Measurements from ENCODE around the gene DNASE1L3.

The DNASE1L3 gene

GRCh38 chr3:58164199-58164879, 46.4 kb downstream of the DNASE1L3 start:
- H3K4me3 ChIP-seq (ENCODE audit: low read depth, low read length) = no peak overlapping the region

GRCh38 chr3:58163234-58163633, 47.5 kb downstream of the DNASE1L3 start:
- H3K4me3 ChIP-seq (ENCODE audit: low read depth, low read length) = no peak overlapping the region

DNA sequence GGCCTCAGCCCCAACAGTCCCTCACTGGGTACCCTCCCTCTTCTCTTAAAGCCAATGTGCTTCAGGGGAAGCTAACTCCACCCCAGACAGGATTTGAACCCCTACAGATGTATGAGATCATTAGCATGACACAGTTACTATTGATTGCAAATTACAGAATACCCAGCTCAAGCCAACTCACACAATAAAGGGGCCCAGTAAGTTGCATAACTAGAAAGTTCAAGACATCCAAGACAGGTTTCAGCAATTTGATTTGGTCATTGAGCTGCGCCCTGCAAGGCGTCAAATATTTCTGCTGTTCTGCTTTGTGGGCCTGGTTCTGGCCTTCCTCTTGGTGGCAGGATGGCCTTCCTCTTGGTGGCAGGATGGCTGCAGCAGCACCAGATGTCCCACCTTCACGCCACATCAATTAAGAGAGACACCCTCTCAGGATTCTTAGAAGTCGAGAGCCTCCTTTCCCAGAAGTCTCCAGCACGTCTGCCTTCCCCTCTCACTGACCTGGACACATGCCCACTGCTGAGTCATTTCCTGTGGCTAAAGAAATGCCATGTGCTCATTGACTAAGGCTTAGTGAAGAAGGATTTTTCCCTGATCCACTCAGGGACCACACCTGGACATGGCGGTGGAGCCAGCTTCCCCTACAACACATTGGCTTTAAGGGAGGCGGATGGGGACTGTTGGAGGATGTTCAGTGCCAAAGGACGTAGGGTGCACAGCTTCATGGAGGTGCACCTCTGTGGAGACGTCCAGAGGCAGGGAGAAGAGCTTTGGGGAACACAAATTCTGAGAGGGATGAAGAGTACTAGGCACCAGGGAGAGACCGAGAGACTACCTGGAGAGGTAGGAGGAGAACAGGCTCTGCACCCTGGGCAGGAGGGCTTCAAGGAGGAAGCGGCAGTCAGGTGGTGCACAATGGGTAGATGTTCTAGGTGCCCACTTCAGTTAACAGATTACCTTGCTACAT, 49.1 kb downstream of the DNASE1L3 start:
- no peak overlapping the region for H3K4me3 ChIP-seq (ENCODE audit: low read depth, low read length)

- no peak overlapping the region for H3K4me3 ChIP-seq (ENCODE audit: low read depth, low read length)
These were observed 50.4 kb downstream of the DNASE1L3 start for GRCh38 chr3:58160399-58160798.

DNA sequence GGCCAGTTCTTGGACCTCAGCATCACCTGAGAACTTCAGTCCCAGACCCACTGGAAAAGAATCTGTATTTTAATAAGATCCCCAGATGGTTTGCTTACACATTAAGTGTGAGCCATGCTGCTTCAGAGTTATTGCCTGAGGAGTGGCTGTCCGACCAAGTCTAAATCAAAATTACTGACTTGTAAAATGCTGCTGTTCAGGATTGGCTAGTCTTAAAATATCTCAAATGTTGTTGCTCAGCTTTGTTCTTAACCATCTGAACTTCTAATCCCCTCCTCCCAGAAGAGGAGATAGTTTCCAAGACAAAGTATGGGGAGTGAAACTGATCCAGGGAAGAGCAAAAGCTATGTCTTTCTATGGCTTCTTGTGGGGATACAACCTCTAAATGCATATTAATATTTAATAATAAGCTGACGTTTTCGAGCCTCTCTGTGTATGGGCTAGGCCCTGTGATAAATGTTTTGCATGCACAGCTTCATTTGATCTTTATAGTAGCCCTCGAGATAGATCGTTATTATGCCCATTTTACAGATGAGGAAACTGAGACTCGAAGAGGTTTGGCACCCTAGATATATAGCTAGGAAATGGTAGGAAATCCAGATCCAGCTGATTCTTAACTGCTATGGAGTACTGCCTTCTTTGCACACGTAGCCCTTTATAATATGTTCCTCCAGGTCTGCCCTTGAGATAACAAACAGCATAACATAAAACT, 52.2 kb downstream of the DNASE1L3 start:
- no peak overlapping the region for H3K4me3 ChIP-seq (ENCODE audit: low read depth, low read length)

DNA sequence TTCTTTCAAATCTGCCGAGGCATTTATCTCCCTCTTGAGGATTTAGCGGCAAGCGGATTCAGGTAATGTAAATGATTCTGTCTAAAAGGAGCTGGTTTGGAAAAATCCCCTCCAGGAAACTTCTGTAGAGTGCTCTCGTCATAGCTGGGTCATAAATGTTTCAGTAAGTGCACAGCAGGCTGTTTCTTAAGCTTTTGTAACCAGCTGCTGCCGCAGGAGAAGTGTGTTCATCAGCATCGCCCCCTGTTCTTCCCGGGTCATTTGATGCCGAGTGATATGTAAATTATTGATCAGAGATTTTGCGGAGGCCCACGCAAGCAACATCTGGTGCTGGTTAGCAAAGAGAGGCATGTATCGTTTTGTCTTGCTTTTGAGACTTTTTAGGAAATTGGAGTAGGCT, 53.1 kb downstream of the DNASE1L3 start:
- no peak overlapping the region for H3K4me3 ChIP-seq (ENCODE audit: low read depth, low read length)

DNA sequence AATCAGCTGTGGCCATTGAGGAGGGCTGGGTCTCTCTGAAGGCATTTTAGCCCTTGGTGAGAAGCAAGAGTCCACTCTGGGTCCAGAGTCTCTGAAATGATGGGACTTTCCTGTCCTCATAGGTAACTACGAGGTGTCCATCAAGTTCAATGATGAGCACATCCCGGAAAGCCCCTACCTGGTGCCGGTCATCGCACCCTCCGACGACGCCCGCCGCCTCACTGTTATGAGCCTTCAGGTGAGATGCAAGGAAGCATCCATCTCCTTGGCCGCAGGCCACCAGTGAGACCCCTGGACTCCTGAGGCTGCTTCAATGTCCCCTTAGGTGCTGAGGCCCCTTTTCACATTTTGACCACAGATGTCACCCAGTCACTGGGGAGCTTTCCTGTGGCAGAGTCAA, 54.9 kb downstream of the DNASE1L3 start:
- no peak overlapping the region for H3K4me3 ChIP-seq (ENCODE audit: low read depth, low read length)

GRCh38 chr3:58154626-58155449, 55.9 kb downstream of the DNASE1L3 start:
- no peak overlapping the region for H3K4me3 ChIP-seq (ENCODE audit: low read depth, low read length)

- no peak overlapping the region for H3K4me3 ChIP-seq (ENCODE audit: low read depth, low read length)
These were observed 57.4 kb downstream of the DNASE1L3 start for GRCh38 chr3:58153371-58153770.

- H3K4me3 ChIP-seq (ENCODE audit: low read depth, low read length) = no peak overlapping the region
These were observed 58.4 kb downstream of the DNASE1L3 start for GRCh38 chr3:58152225-58153015.

DNA sequence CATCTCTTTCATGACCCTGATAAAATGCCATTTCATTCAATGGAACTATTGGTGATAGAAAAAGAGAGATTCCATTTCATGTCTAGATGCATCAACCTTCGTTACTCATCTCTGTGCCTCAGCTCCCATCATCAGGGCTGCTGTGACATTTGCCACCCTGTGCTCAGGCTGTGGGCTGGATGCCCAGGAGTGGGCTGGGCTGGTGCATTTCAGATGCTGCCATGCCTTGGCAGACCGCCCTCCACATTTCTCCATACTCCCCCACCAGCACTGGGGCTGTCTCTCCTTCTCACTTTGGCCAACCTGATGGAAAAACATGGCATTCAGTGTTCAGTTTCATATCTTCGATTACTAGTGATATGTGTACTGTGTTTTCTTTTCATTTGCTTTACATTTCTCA, 59.1 kb downstream of the DNASE1L3 start:
- no peak overlapping the region for H3K4me3 ChIP-seq (ENCODE audit: low read depth, low read length)

DNA sequence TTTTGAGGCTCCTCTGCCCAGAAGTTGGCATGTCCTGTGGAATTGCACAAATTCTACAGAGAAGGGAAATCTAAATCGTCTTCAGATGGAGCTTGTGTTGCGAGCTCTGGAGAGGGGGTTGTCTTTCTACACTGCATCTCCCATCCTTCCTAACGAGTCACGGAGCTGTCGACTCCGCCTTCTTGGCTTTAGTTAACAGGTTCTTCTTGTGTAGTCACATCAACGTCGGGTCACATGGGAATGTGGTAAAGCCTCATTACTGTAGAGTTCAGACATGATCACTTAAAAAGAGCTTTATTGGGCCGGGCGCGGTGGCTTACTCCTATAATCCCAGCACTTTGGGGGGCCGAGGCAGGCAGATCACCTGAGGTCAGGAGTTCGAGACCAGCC, 60.0 kb downstream of the DNASE1L3 start:
- H3K4me3 ChIP-seq (ENCODE audit: low read depth, low read length) = no peak overlapping the region

DNA sequence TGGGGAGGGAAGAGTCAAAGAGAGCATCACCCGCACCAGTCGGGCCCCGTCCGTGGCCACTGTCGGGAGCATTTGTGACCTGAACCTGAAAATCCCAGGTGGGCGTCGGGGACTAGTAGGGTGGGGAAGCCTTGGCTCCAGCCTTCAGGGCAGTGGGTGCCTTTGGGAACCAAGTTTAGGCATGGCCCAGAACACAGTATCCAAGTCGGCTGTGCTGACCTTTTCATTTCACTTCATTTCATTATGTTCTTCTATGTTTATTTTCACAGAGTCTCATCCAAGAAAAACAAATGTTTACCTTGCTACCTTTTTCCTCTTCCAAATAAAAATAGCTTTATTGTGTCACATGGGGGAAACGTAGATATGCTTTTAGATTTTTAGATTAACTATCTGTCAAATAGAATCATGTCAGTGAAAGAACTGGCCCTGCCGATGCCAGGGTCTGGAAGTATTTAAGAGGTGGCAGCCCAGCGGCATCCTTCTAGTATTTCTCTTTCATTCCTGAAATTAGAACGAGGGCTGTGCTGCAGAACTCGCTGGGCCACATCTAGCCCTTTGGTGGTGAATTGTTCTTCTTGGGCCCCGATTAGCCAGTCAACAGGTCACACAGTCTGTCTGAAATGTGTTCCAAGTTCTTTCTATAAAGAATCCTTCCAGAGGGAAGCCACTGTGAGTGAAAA, 60.5 kb downstream of the DNASE1L3 start:
- no peak overlapping the region for H3K4me3 ChIP-seq (ENCODE audit: low read depth, low read length)

DNA sequence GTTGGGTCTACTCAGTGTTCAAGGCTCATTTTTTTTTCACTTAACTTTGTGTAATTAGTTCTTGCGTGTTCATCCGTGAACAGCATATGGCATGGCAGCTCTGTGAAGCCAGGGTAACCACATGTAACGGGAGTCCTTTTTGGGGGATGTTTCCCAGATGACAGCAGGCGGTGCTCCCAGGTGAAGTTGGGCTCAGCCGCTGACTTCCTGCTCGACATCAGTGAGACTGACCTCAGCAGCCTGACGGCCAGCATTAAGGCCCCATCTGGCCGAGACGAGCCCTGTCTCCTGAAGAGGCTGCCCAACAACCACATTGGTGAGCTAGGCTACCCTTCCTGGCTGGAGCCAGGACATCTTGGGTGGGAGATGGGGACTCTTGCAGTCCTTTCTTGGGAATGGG, 62.7 kb downstream of the DNASE1L3 start:
- H3K4me3 ChIP-seq (ENCODE audit: low read depth, low read length) = no peak overlapping the region

DNA sequence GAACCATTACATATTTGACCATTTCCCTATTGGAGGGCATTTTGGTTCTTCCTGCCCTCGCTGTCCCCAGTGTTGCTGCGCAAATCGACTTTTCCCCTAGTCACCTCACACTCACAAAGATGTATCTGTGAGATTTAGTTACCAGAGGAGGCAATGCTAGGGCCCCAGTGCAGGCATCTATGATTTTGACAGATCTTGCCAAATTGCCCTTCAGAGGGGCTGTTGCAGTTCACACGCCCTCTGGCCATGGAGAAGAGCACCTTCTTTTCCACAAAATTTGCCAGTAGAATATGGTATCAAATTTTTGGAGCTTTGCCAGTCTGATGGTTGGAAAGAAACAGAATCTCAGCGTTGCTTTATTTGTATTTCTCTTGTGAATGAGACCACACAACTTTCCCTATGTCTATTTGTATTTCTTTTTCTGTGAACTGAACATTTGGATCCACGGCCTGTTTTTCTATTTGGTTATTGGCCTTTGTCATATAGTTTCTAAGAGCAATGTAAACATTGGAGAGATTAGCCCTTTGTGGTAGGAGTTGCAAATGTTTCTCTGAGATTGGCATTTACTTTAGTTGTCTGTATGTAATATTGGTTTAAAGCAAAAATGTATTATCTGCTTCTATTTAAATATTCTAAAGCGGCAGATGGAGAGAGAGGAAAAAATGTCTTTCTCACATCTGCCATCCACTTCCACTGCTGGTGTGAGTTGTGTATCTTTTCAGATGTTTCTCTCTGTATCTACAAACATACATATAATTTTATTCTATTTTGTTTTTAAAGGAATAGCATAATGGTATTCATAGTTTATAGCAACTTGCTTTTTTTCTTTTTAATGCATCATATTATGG, 66.1 kb downstream of the DNASE1L3 start:
- H3K4me3 ChIP-seq (ENCODE audit: low read depth, low read length) = no peak overlapping the region

DNA sequence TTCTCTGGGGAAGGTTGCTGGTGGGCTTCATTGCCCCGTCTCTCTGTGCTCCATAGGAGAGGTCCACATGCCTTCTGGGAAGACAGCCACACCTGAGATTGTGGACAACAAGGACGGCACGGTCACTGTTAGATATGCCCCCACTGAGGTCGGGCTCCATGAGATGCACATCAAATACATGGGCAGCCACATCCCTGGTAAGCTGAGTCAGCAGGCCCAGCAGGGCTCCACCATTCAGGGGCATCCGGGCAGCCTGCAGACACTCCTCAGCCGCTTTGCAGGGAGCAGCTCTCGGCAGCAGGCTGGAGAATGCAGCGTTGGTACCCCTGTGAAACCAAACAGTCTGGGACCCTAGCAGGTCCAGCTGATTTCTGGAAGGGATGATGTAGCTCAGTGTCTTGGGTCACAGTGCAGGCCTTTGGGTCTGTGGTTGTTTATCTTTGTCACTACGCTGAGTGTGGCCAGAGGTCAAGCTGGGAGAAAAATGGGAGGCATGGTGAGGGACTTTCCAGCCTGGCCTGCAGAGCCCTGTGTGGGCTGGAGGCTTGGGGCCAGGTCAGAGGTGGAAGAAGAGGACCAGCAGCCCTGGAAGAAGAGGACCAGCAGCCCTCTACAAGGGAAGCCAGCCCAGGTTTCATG, 67.2 kb downstream of the DNASE1L3 start:
- H3K4me3 ChIP-seq (ENCODE audit: low read depth, low read length) = no peak overlapping the region
